Astrocyte (in vitro differentiated cells and primary cell): ENCODE data around the gene CCDC88B. TPM values are rescaled to one million over a fixed set of nuclear protein-coding genes. Genes with fewer than 3 reads are reported as not detected.

Experiments used
- DNase-seq: peaks from one replicate; pipeline ENCODE4 v3.0.0-alpha.2; 2010; ENCODE audit warnings: low read depth
- FAIRE-seq: peaks from 2 replicates; lab custom pipeline; 2011; peaks lifted over from hg19 to GRCh38; lab: Jason Lieb, UNC
- H2AFZ ChIP-seq: 2 replicates; pipeline ENCODE4 v1.6.0; 2012; ENCODE audit warnings: low read depth, low read length, inconsistent platforms
- H3K27ac ChIP-seq: 2 replicates; pipeline ENCODE4 v1.5.1; 2011; ENCODE audit warnings: low read depth, low read length, inconsistent platforms
- H3K27me3 ChIP-seq: 2 replicates; pipeline ENCODE4 v1.6.0; 2011; ENCODE audit warnings: low read length, inconsistent platforms; ENCODE audit not compliant: insufficient read depth
- H3K36me3 ChIP-seq: 2 replicates; pipeline ENCODE4 v1.5.1; 2011; ENCODE audit warnings: low read length, inconsistent platforms; ENCODE audit not compliant: insufficient read depth
- H3K4me1 ChIP-seq: 2 replicates; pipeline ENCODE4 v1.5.1; 2011; ENCODE audit warnings: low read length, inconsistent platforms; ENCODE audit not compliant: insufficient read depth
- H3K4me2 ChIP-seq: 2 replicates; pipeline ENCODE4 v1.6.0; 2012; ENCODE audit warnings: low read length, inconsistent platforms
- H3K4me3 ChIP-seq: 2 replicates; pipeline ENCODE4 v1.5.1; 2011; ENCODE audit warnings: low read depth, mild to moderate bottlenecking, low read length, inconsistent platforms; ENCODE audit not compliant: insufficient read depth
- H3K79me2 ChIP-seq: 2 replicates; pipeline ENCODE4 v1.6.0; 2012; ENCODE audit warnings: mild to moderate bottlenecking, low read length, inconsistent platforms; ENCODE audit not compliant: insufficient read depth
- H3K9ac ChIP-seq: 2 replicates; pipeline ENCODE4 v1.6.0; 2012; ENCODE audit warnings: mild to moderate bottlenecking, low read length, inconsistent platforms
- H3K9me3 ChIP-seq: 2 replicates; pipeline ENCODE4 v1.5.1; 2012; ENCODE audit warnings: low read depth, mild to moderate bottlenecking, low read length, inconsistent platforms; ENCODE audit not compliant: insufficient read depth
- H4K20me1 ChIP-seq: 2 replicates; pipeline ENCODE4 v1.6.0; 2012; ENCODE audit warnings: low read length, inconsistent platforms; ENCODE audit not compliant: insufficient read depth
- H3K27ac Mint-ChIP-seq: one replicate; pipeline ENCODE4 v1.8.0; 2021; ENCODE audit warnings: mild to moderate bottlenecking, mixed read lengths; ENCODE audit not compliant: unreplicated experiment
- H3K27me3 Mint-ChIP-seq: one replicate; pipeline ENCODE4 v1.8.0; 2021; ENCODE audit warnings: low read depth, mixed read lengths; ENCODE audit not compliant: unreplicated experiment
- H3K36me3 Mint-ChIP-seq: one replicate; pipeline ENCODE4 v1.8.0; 2021; ENCODE audit warnings: low read depth, mixed read lengths; ENCODE audit not compliant: unreplicated experiment
- H3K4me1 Mint-ChIP-seq: one replicate; pipeline ENCODE4 v1.8.0; 2021; ENCODE audit warnings: low read depth, mixed read lengths; ENCODE audit not compliant: unreplicated experiment
- H3K4me3 Mint-ChIP-seq: one replicate; pipeline ENCODE4 v1.8.0; 2021; ENCODE audit warnings: mild to moderate bottlenecking, moderate library complexity, mixed read lengths; ENCODE audit not compliant: unreplicated experiment
- H3K9me3 Mint-ChIP-seq: one replicate; pipeline ENCODE4 v1.8.0; 2021; ENCODE audit warnings: mild to moderate bottlenecking, mixed read lengths; ENCODE audit not compliant: unreplicated experiment
- EZH2 ChIP-seq: IDR thresholded peaks from 2 replicates; pipeline ENCODE4 v1.6.1; 2012; ENCODE audit warnings: mild to moderate bottlenecking, low read length, inconsistent platforms; ENCODE audit not compliant: insufficient read depth
- total RNA-seq: library from RNA; stranded (reverse); gene quantifications from 2 replicates; pipeline ENCODE4 v1.2.1, GENCODE V29; 2021
- TF ChIP-seq, protein P1 (sequence below): IDR thresholded peaks from 2 replicates; pipeline ENCODE4 v1.5.1; 2011; ENCODE audit warnings: low read depth, mild to moderate bottlenecking, inconsistent platforms, low read length, moderate library complexity; ENCODE audit not compliant: insufficient read depth

CCDC88B gene
- total RNA-seq, 1 donor from 2014 or later = 1.2 TPM

DNA sequence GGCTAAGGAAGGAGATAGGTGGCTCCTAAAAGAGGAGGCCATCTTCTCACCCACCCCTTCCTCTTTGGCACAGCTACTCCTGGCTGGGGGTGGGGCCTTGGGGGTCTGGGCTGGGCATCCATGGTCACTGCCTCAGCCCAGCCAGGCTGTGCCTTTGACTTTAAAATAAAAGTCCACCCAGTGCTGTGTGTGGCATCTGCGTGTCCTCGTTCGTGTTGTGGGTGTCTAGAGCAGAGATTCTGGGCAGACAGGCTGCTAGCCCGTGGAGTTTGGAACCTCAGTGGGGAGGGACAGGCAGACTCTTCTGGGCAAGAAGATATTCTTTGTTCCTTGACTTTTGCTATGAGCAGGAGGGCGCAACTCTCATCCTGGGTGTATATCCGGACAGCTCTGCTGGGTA, 32.0 kb downstream of the CCDC88B start:
- Histone ChIP-seq H3K4me1 (no peaks in the 10 kb centered on the region), H3K9ac (no peak overlapping the region), H3K9me3 (no peaks in the 10 kb centered on the region), H3K27me3 (no peaks in the 10 kb centered on the region), H3K4me3 (no peak overlapping the region), H3K4me2 (no peak overlapping the region), H3K36me3 (no peaks in the 10 kb centered on the region), H2AFZ (no peak overlapping the region), H4K20me1 (peaks cover 6% of the 10 kb centered on the region), H3K27ac (no peak overlapping the region), H3K79me2 (no peaks in the 10 kb centered on the region)
- FAIRE-seq = no peak
- Mint-ChIP-seq H3K36me3 (peaks cover 7% of the 10 kb centered on the region), H3K9me3 (no peaks in the 10 kb centered on the region), H3K27me3 (peaks cover 3% of the 10 kb centered on the region), H3K4me1 (no peaks in the 10 kb centered on the region), H3K4me3 (no peak overlapping the region), H3K27ac (no peak overlapping the region)
- DNase-seq = no peak
- TF ChIP-seq, protein P1, sequence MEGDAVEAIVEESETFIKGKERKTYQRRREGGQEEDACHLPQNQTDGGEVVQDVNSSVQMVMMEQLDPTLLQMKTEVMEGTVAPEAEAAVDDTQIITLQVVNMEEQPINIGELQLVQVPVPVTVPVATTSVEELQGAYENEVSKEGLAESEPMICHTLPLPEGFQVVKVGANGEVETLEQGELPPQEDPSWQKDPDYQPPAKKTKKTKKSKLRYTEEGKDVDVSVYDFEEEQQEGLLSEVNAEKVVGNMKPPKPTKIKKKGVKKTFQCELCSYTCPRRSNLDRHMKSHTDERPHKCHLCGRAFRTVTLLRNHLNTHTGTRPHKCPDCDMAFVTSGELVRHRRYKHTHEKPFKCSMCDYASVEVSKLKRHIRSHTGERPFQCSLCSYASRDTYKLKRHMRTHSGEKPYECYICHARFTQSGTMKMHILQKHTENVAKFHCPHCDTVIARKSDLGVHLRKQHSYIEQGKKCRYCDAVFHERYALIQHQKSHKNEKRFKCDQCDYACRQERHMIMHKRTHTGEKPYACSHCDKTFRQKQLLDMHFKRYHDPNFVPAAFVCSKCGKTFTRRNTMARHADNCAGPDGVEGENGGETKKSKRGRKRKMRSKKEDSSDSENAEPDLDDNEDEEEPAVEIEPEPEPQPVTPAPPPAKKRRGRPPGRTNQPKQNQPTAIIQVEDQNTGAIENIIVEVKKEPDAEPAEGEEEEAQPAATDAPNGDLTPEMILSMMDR = no peak
- no peak for TF ChIP-seq EZH2

DNA sequence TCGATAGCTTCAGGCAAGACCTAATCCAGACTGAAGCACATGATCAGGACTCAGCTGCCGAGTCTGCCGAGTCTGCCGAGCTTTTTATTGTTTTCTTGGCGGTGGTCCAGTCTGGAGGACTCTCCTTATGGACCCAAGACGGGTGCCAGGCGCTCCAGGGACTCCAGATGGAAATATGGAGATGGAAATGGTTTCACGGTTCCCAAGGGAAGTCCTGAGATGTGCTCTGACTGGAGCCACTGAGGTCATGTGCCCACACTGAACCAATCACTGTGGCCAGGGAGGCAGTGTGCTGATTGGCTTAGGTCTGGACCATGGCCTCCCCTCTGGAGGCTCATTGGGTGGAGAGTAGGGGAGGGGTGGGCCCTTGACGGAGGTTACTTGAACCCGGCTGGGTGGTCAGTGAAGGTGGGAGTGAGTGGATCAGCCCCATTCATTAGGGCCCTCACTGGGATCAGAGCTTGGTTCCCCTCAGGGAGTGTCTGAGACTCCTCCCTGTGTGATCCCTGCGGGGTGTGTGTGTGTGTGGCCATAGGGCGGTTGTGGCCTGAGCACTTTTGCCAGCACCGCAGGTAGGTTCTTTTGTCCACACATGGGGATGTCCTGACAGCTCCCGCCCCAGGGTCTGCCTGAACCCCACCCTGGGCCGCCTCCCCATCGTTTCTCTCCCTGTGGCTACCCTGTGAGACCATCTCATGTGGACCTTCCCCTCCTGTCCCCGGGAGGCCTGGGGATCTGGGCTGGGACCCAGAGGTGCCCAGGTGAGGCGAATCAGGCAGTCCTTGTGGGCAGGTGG, 33.0 kb downstream of the CCDC88B start:
- Histone ChIP-seq H3K9ac (no peak overlapping the region), H3K4me1 (no peaks in the 10 kb centered on the region), H3K79me2 (no peaks in the 10 kb centered on the region), H4K20me1 (peaks cover 6% of the 10 kb centered on the region), H3K27me3 (no peaks in the 10 kb centered on the region), H3K27ac (no peak overlapping the region), H3K36me3 (no peaks in the 10 kb centered on the region), H3K4me2 (no peak overlapping the region), H3K4me3 (no peak overlapping the region), H2AFZ (no peak overlapping the region), H3K9me3 (no peaks in the 10 kb centered on the region)
- Mint-ChIP-seq H3K36me3 (peaks cover 7% of the 10 kb centered on the region), H3K27ac (no peak overlapping the region), H3K9me3 (no peaks in the 10 kb centered on the region), H3K27me3 (peaks cover 5% of the 10 kb centered on the region), H3K4me3 (no peak overlapping the region), H3K4me1 (no peaks in the 10 kb centered on the region)
- FAIRE-seq (no peak), DNase-seq (no peak)
- TF ChIP-seq, protein P1 = no peak
- TF ChIP-seq EZH2 = no peak

DNA sequence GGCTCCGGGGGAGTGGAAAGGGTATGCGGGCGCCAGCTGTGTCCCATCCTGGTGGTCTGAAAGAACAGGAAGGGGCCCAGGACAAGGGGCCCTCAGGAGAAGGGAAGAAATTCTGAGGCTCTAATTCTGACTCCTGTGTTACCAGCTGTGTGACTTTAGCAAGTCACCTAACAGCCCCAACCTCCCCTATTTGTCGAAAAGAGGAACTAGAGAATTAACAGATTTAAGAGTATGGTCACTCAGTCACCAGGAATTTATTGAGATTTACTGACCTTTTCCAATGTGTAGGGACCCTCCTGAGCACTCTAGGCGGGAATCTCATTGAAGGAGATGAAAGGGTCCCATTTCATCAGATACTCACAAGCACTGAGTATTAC, 33.6 kb downstream of the CCDC88B start:
- TF ChIP-seq EZH2 = no peak
- TF ChIP-seq, protein P1 = no peak
- no peak overlapping the region for H3K4me3 Mint-ChIP-seq

More for the DNA sequence above, 33.6 kb downstream of the CCDC88B start:
- Mint-ChIP-seq H3K36me3 (peaks cover 7% of the 10 kb centered on the region), H3K9me3 (no peaks in the 10 kb centered on the region), H3K4me1 (no peaks in the 10 kb centered on the region), H3K27ac (no peak overlapping the region), H3K27me3 (peaks cover 5% of the 10 kb centered on the region)
- Histone ChIP-seq H3K4me3 (no peak overlapping the region), H4K20me1 (peaks cover 6% of the 10 kb centered on the region), H3K79me2 (no peaks in the 10 kb centered on the region), H3K27ac (no peak overlapping the region), H3K4me2 (no peak overlapping the region), H3K9me3 (no peaks in the 10 kb centered on the region), H3K27me3 (no peaks in the 10 kb centered on the region), H3K36me3 (no peaks in the 10 kb centered on the region), H3K9ac (no peak overlapping the region), H3K4me1 (no peaks in the 10 kb centered on the region), H2AFZ (no peak overlapping the region)
- FAIRE-seq (no peak), DNase-seq (no peak)
